HG03378 (cell line): ENCODE results near the gene FAM20A.
"Not testable (repeated sequence)": the region's sequence is repeated elsewhere in the genome, so short reads cannot be mapped to it uniquely, and the experiment has no call there.

Experiments
- ATAC-seq: cut with Tn5 transposase; IDR thresholded peaks from one replicate; pipeline ENCODE4 v1.9.1; 2021; ENCODE audit warnings: mild to moderate bottlenecking, moderate library complexity; ENCODE audit not compliant: unreplicated experiment

The FAM20A gene

DNA sequence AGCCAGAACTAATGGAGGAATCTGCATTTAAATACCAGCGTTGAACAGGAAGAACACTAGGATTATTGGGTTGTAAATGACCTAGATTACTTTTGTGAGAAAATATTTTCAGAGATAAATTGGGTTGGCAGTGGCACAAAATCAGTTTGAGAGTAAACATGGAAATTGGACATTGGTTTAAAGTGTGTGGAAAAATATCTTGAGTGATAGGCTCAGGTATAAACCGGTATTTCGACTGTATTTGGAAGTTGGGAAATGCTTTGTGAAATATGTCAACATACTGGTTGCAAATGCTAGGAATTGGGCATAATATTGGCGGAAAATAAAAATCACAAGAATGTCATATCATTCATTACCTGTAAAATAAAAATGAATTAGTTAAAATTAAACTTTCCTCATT lies 73.9 kb downstream of the FAM20A start:
- ATAC-seq, result no peak

DNA sequence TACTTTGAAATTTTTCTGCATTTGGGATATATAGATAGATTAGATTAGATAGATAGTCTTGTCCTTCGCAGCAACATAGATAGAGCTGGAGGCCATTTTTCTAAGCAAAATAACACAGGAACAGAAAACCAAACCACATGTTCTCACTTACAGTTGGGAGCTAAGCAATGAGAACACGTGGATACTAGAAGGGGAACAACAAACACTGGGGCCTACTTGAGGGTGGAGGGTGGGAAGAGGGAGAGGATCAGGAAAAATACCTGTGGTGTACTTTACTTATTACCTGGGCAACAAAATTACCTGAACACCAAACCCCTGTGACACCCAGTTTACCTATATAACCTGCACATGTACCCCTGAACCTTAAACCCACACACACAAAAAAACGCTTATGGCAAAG lies 74.6 kb downstream of the FAM20A start:
- ATAC-seq, result no peak

DNA sequence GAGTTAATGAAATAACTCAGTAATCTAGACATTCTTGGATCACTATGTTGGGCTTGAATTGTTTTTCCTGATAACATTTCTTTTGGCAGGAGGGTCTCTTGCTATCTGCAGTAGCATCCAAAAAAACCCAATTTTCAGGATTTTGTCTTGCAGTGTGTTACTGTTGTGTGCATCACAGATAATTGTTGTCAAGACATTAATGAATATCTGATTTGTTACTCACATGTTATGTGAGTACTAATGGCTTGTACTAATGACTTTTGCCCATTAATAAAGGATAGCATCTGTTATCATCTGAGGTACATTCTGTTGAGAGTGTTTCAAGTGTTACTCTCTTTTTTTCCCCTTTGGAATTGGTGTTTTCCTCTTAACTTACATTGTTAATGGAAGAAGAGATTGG lies 78.9 kb downstream of the FAM20A start:
- ATAC-seq, result no peak

DNA sequence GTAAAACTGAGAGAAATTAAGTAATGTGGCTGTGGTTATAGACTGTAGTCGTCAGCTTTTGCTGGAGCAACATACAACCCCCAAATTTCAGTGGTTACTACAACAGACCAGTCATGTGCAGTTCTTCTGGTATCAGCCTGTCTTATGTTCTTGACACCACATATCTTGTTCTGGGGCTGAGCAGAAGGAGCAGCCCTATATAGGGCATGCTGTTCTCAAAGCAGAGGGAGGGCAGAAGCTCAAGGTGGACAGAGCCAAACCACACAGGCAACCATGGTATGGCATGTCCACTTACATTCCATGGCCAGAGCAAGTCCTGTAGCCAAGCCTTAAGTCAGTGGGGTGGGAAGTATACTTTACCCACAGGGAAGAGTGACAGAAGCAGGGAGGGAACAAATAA lies 81.3 kb downstream of the FAM20A start:
- ATAC-seq, result no peak

DNA sequence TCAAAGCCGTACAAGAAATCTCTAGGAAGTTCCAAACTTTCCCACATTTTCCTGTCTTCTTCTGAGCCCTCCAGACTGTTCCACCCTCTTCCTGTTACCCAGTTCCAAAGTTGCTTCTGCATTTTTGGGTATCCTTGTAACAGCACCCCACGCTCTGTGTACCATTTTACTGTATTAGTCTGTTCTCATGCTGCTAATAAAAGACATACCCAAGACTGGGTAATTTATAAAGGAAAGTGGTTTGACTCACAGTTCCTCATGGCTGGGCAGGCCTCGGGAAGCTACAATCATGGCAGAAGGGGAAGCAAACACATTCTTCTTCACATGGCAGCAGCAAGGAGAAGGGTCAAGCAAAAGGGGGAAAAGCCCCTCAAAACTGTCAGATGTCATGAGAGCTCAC lies 82.1 kb downstream of the FAM20A start:
- not testable (repeated sequence) for ATAC-seq

DNA sequence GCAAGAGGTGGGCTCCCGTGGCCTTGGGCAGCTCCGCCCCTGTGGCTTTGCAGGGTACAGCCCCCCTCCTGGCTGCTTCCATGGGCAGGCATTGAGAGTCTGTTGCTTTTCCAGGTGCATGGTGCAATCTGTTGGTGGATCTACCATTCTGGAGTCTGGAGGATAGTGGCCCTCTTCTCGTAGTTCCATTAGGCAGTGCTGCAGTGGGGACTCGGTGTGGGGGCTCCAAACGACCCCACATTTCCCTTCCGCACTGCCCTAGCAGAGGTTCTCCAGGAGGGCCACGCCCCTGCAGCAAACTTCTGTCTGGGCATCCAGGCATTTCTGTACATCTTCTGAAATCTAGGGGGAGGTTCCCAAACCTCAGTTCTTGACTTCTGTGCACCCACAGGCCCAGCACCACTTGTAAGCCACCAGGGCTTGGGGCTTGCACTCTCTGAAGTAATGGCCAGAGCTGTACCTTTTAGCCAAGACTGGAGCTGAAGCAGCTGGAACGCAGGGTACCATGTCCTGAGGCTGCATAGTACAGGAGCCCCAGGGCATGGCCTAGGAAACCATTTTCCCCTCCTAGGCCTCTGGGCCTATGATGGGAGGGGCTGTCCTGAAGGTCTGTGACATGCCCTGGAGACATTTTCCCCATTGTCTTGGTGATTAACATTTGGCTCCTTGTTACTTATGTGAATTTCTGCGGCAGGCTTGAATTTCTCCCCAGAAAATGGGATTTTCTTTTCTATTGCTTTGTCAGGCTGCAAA lies 82.9 kb downstream of the FAM20A start:
- ATAC-seq, result no peak

DNA sequence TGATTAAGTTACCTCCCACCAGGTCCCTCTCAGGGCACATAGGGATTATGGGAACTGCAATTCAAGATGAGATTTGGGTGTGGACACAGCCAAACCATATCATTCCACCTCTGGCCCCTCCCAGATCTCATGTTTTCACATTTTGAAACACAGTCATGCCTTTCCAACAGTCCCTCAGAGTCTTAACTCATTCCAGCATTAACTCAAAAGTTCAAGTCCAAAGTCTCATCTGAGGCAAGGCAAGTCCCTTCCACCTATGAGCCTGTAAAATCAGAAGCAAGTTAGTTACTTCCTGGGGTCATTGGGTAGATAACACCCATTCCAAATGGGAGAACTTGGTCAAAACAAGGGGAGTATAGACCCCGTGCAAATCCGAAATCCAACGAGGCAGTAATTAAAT lies 83.6 kb downstream of the FAM20A start:
- not testable (repeated sequence) for ATAC-seq

DNA sequence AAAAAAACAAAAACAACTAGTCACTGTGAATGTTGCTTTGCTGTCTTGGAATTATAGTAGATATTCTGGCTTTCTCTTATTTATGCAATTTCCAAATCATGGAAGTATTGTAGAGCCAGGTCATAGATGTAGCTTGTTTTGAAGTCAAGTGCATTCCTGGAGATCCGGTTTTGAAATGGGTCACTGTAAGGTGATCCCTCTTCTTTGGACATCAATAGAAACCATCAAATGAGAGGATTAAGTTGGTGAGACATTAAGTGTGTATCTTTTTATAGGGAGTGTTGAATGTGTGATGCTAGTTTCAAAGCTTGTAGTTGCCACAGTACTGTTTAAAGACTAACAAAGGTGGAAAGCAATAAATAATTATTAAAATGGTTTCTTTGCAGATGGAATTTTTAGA lies 84.4 kb downstream of the FAM20A start:
- ATAC-seq, result no peak

DNA sequence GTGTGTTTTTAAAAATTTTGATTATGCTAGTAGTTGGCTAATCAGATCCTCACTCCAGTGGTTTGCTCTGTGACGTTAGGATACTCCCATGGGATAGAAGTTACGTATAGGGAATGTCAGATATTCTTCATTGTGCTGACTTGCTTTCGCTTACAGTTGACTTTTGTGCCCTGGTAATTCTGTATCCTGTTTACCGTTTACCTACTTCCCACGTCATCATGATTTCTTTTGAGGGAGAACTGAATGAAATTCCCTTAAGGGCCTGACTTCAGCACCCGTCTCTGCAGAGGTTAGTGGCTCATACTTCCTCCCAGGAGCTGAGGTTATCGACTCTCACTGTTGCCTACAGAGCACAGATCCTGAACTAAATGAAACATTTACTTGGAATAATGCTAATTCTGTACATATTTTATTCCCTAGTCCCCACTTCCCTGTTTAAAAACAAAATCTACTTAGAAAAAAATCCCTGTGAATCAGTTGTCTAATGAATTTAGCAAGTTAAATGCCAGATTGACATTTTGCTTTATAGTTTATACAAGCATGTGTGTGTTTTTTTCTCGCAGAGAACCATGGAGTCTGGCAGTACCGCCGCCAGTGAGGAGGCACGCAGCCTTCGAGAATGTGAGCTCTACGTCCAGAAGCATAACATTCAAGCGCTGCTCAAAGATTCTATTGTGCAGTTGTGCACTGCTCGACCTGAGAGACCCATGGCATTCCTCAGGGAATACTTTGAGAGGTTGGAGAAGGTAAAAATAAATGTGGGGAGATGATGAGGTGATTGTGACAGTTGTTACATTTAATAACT lies 86.1 kb downstream of the FAM20A start:
- ATAC-seq, result no peak

DNA sequence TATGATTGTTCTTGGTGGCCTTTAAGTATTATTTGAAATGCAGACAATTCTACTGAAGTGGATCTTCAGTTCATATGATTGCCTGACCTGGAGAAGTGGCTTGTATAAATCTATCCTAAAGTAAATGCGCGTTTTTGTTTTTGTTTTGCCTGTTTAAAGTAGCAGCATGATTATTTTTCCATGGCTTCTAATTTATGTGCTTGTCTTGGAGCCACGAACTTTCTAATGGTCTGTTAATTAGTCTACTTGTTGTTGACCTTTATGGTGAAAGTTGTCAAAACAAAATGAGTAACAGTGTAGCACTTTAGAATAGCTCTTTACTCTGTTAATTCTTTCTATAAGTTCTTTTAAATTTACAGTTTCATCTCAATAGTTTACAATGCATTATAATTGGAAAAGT lies 87.2 kb downstream of the FAM20A start:
- no peak for ATAC-seq

DNA sequence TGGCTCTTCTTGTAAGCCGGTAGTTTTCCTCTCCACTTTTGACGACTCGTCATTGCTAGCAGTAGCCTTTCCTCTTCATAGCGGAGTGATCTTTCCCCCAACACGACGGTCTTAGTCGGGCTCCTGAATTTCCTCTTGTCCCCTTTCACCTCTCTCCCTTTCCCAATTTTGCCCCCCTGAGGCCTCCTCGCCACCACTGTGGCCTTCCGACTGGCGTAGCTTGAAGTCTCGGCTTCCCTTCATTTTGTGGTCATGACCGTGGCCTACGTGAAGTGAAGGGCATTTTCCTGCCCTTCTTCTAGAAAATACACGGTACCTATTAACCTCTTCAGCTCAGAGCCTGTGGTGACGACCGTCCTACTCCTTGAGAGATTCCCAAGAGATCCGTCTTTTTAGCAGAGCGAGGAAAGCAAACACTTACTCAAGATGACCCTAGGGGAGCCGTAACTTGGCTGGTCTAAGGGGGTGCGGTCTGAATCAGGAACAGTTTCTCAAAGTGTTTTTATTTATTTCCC lies 88.2 kb downstream of the FAM20A start:
- ATAC-seq, result no peak

DNA sequence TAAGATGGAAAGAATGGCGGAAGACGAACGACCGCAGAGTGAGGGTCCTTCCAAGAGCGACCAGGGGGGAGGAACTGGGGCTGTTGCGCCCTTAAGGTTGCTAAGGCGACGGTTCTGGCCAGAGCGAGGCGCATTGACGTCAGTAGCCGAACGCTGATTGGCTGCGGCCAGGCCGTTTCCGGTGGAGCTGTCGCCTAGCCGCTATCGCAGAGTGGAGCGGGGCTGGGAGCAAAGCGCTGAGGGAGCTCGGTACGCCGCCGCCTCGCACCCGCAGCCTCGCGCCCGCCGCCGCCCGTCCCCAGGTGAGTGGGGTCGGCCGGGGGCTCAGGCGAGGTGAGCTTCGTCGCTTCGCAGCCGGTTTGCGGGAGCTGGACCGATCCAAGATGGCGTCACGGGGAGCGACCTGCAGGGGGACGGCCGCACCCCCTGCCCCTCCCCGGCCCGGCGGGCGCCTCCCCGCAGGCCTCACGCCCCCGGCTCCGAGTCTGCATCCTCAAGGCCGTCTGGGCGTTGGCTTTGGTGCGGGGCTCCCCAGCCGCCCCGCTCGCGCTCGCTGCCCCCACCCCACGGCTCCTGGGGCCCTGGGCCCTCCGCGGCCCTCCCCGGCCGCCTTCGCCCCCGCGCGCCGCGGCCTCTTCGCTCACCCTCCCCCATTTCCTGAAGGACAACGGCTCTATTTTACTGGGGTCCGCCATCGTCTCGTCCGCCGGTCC lies 88.8 kb downstream of the FAM20A start, which contains the start of gene PRKAR1A:
Gene PRKAR1A, plus strand, starts transcription at position 184 of the 713 bp plus-strand sequence. CDS start 2,970 bp downstream, outside the sequence.
- peak; percentile 91 for ATAC-seq

DNA sequence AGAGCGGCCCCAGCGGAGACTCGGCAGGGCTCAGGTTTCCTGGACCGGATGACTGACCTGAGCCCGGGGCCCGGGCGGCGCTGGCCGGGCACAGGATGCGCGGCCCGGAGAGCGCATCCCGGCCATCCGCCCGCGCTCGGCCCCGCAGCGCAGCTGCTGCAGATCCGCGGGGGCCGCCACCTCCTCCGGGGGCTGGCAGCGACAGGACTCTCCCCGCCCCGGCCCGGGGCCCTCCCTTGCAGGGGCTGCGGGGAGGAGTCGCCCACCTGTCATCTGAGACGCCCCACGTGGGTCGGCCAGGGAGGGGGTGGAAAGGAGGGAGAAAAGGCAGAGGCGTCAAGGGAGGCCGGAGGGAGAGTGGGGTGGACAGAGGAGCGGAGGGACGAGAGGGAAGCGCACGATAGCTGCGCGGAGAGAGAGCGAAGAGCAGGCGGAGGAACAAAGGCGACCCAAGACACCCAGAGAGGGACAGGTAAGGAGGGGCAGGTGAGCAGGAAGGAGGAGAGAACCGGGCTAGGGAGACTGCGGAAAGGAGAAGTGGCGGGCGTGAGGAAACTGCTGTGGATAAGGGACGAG lies 89.4 kb downstream of the FAM20A start:
- peak; percentile 22 for ATAC-seq

DNA sequence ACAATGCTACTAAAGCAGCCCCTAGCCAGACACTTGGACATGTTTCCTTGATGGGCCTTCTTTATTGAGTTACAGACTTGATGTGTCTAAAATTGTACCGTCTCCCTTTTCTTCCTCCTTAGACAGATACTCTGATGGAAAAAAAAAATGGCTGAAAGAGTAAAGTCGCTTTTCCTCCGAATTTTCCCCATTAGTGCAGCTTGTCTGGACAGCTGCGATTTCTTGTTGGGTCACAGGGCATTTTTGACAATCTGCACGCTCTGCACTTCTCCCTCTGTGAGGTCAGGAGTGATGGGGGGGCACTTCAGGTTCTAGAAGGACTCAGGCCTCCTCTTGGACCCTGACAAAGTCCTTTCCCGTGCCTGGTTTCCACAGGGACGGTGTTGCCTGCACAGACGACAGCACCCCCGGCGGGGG lies 89.9 kb downstream of the FAM20A start:
- no peak for ATAC-seq

DNA sequence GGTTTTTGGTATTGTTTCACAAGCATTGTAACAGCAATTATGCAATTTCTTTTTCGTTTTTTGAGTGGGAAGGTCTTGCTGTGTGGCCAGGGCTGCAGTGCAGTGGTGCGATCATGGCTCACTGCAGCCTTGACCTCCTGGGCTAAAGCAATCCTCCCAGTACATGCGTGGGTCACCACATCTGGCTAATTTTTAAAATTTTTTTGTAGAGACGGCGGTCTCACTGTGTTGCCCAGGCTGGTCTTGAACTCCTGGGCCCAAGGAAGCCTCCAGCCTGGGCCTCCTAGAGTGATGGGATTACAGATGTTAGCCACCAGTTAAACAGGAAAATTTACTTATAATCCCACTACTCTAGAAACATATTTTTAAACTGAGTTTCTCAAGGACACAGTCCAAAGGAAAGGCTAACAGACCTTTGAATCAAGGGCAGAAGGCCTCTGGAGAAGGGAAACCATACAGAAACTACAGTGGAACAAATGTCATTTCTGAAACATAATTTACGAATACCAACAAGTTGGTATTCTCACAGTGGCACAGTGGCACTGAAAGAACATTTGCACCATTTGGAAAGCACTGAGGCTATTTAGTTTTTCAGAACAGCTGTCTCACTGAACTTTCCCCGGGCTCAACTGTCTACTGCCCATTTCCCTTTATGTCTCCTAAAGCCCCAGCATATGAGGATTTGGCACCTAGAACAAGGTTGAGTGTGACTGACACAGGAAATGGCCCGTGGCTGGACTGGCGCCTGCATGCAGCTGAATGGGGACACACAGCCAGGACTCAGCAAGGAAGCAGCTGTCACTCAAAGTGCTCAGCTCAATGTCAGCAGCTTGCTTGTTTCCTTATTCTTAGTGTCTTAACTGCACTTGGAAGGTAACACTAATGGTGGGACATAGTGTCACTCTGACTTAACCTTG lies 91.8 kb downstream of the FAM20A start:
- no peak for ATAC-seq

DNA sequence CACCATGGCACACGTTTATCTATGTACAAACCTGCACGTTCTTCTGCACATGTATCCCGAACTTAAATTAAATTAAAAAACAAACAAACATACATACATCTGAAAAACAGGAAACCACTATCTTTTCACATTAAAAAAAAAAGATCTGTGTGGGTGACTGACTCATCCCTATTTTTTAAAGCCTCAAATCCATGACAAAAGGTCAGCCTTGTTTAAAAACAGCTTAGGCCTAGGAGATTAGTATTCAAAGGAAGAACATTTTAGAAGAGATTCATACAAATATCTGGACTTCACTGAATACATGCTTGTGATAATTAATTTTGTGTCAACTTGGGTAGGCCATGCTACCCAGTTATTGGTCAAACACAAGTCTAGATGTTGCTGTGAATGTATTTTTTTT lies 93.6 kb downstream of the FAM20A start:
- no peak for ATAC-seq

DNA sequence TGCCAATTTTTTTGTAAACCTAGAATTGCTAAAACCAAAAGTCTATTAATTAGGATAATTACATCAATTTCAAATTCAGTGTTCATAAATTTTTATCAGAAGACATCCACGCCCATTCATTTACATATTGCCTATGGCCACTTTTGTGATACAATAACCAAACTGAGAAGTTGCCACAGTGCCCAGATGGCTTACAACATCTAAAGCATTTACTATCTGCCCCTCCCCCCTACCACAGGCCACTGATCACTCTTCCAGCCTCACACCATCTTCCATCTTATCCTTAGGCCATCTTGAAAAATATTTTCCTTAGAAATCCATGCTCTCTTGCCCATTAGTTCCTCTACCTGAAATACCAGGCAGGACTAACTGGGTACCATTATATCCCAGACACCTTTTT lies 95.2 kb downstream of the FAM20A start:
- no peak for ATAC-seq

DNA sequence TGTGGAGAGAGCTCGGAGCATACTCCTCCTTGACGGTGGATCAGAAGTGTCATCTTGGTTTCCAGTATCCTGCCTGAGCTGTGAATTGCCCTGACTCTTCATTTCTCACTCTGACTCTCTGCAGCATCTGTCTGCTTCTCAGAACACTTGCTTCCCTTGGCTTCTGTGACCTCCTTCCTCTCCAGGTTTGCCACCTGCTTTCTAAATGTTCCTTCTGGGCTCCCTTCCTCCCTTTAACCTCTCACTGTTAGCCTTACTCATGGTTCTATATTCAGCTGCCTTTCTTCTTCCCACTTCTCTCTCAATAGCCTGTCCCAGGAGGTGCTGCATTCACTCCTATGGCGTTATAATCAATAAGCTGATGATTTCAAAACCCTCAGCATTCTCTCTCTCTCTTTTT lies 100.1 kb downstream of the FAM20A start:
- ATAC-seq, result no peak

DNA sequence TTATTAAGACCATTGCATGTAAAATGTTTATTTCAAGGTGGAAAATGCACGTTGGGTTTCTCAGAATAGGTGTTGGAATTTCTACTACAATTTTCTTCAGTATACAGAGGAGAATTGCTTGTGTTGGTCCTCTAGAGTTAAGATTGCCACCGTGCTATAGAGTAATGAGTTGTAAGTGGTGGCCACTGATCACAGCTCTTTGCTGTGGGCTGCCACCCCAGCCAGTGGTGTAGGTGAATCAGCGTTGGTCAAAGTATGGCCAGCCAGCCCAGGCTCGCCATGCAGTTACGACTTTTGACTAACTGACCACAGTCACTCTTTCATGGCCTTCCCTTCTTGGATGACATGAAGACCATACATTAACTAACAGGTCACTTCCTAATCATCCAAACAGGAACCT lies 101.6 kb downstream of the FAM20A start:
- no peak for ATAC-seq
